Nephron progenitor cell (in vitro differentiated cells): Measurements from ENCODE around the gene MLX.
A peak's percentile ranks its signal among the peaks of the same experiment; 100 is the strongest.
"Not testable (repeated sequence)": the region's sequence is repeated elsewhere in the genome, so short reads cannot be mapped to it uniquely, and the experiment has no call there.

Experiments
- DNase-seq: peaks from one replicate; pipeline ENCODE4 v3.0.0; 2021
- H3K27ac Mint-ChIP-seq: 2 replicates; pipeline ENCODE4 v1.8.0; 2021; ENCODE audit warnings: mild to moderate bottlenecking, moderate library complexity, mixed read lengths
- H3K27me3 Mint-ChIP-seq: 2 replicates; pipeline ENCODE4 v1.8.0; 2021; ENCODE audit warnings: mild to moderate bottlenecking, low read depth, mixed read lengths; ENCODE audit not compliant: poor library complexity
- H3K36me3 Mint-ChIP-seq: 2 replicates; pipeline ENCODE4 v1.8.0; 2021; ENCODE audit warnings: low read depth, mixed read lengths
- H3K4me1 Mint-ChIP-seq: 2 replicates; pipeline ENCODE4 v1.8.0; 2021; ENCODE audit warnings: mixed read lengths
- H3K4me3 Mint-ChIP-seq: 2 replicates; pipeline ENCODE4 v1.8.0; 2021; ENCODE audit warnings: mild to moderate bottlenecking, moderate library complexity, mixed read lengths
- H3K9me3 Mint-ChIP-seq: 2 replicates; pipeline ENCODE4 v1.8.0; 2021; ENCODE audit warnings: mild to moderate bottlenecking, moderate library complexity, mixed read lengths
- CTCF ChIP-seq: fragments of 200-600 bp; sonication (generic); IDR thresholded peaks from 2 replicates; pipeline ENCODE4 v1.5.0; 2021; ENCODE audit warnings: antibody characterized with exemption

The MLX gene

GRCh38 chr17:42538482-42538881 is 28.4 kb upstream of the MLX start:
- H3K9me3 Mint-ChIP-seq = no peaks in the 10 kb centered on the region
- no peak for DNase-seq
- H3K4me3 Mint-ChIP-seq = no peak overlapping the region
- no peak overlapping the region for H3K27ac Mint-ChIP-seq
- H3K27me3 Mint-ChIP-seq = peaks cover 9% of the 10 kb centered on the region
- TF ChIP-seq CTCF = no peak
- peaks cover 45% of the 10 kb centered on the region for H3K4me1 Mint-ChIP-seq
- peaks cover 12% of the 10 kb centered on the region for H3K36me3 Mint-ChIP-seq

- peaks cover 17% of the 10 kb centered on the region for H3K36me3 Mint-ChIP-seq
- not testable (repeated sequence) for H3K9me3 Mint-ChIP-seq, DNase-seq, H3K27me3 Mint-ChIP-seq, H3K4me3 Mint-ChIP-seq
- H3K4me1 Mint-ChIP-seq = peaks cover 35% of the 10 kb centered on the region
- H3K27ac Mint-ChIP-seq = peak overlapping the region; percentile 84
Measured at GRCh38 chr17:42540558-42540957, 26.3 kb upstream of the MLX start.

- peak overlapping the region; percentile 91 for H3K27ac Mint-ChIP-seq
- H3K9me3 Mint-ChIP-seq = no peaks in the 10 kb centered on the region
- no peak overlapping the region for H3K4me3 Mint-ChIP-seq
Measured at GRCh38 chr17:42541041-42541833, 25.7 kb upstream of the MLX start.

GRCh38 chr17:42543190-42544079 is 23.5 kb upstream of the MLX start:
- Mint-ChIP-seq H3K27ac (no peak overlapping the region), H3K4me3 (no peak overlapping the region), H3K9me3 (no peaks in the 10 kb centered on the region), H3K27me3 (peaks cover 3% of the 10 kb centered on the region), H3K36me3 (peaks cover 17% of the 10 kb centered on the region), H3K4me1 (peaks cover 14% of the 10 kb centered on the region)
- no peak for DNase-seq
- no peak for TF ChIP-seq CTCF

More at GRCh38 chr17:42541041-42541833, 25.7 kb upstream of the MLX start:
- TF ChIP-seq CTCF = no peak
- no peak for DNase-seq
- Mint-ChIP-seq H3K27me3 (peaks cover 3% of the 10 kb centered on the region), H3K36me3 (peaks cover 17% of the 10 kb centered on the region), H3K4me1 (peaks cover 31% of the 10 kb centered on the region)

- H3K4me1 Mint-ChIP-seq = peaks cover 17% of the 10 kb centered on the region
- H3K36me3 Mint-ChIP-seq = peaks cover 8% of the 10 kb centered on the region
- no peaks in the 10 kb centered on the region for H3K9me3 Mint-ChIP-seq
- TF ChIP-seq CTCF = no peak
- no peaks in the 10 kb centered on the region for H3K27me3 Mint-ChIP-seq
- no peak for DNase-seq
- H3K4me3 Mint-ChIP-seq = no peak overlapping the region
- peak overlapping the region; percentile 11 for H3K27ac Mint-ChIP-seq
Measured at GRCh38 chr17:42544874-42545283, 22.0 kb upstream of the MLX start.

GRCh38 chr17:42545755-42546505 is 21.0 kb upstream of the MLX start:
- not testable (repeated sequence) for H3K27me3 Mint-ChIP-seq, H3K36me3 Mint-ChIP-seq, H3K27ac Mint-ChIP-seq, H3K9me3 Mint-ChIP-seq, DNase-seq, H3K4me3 Mint-ChIP-seq
- H3K4me1 Mint-ChIP-seq = peaks cover 19% of the 10 kb centered on the region
